ENCODE measurements around the gene LHFPL3.

The LHFPL3 gene

GRCh38 chr7:104900525-104901239, 572.3 kb downstream of the LHFPL3 start:
- Mint-ChIP-seq H3K27ac (peak overlapping the region in 2 of 3 experiments; percentile 19 to 75), H3K4me3 (no peak overlapping the region), H3K36me3 (ENCODE audit: low read depth) (peaks cover 11% of the 10 kb centered on the region), H3K27me3 (ENCODE audit: low read depth) (no peaks in the 10 kb centered on the region), H3K9me3 (no peaks in the 10 kb centered on the region), H3K4me1 (peaks cover 10% of the 10 kb centered on the region)
- no peak for TF ChIP-seq CTCF (IDR thresholded peaks at IDR 0.05; ENCODE audit: unreplicated experiment in 3 of 3)

- Mint-ChIP-seq H3K27ac (peak overlapping the region in 1 of 3 experiments; percentile 75), H3K27me3 (ENCODE audit: low read depth) (no peaks in the 10 kb centered on the region), H3K36me3 (ENCODE audit: low read depth) (peaks cover 11% of the 10 kb centered on the region), H3K9me3 (no peaks in the 10 kb centered on the region), H3K4me1 (peaks cover 10% of the 10 kb centered on the region), H3K4me3 (no peak overlapping the region)
- TF ChIP-seq CTCF (IDR thresholded peaks at IDR 0.05; ENCODE audit: unreplicated experiment in 3 of 3): no peak
Measured at GRCh38 chr7:104901240-104901619, 572.8 kb downstream of the LHFPL3 start.

GRCh38 chr7:104902183-104902582, 573.8 kb downstream of the LHFPL3 start:
- H3K36me3 Mint-ChIP-seq (ENCODE audit: low read depth): peaks cover 11% of the 10 kb centered on the region

GRCh38 chr7:104903044-104903443, 574.6 kb downstream of the LHFPL3 start:
- TF ChIP-seq CTCF (IDR thresholded peaks at IDR 0.05; ENCODE audit: unreplicated experiment in 3 of 3): no peak
- Mint-ChIP-seq H3K27me3 (ENCODE audit: low read depth) (no peaks in the 10 kb centered on the region), H3K36me3 (ENCODE audit: low read depth) (peaks cover 11% of the 10 kb centered on the region), H3K4me1 (peaks cover 5% of the 10 kb centered on the region), H3K4me3 (no peak overlapping the region), H3K9me3 (no peaks in the 10 kb centered on the region), H3K27ac (no peak overlapping the region)

More at GRCh38 chr7:104902183-104902582, 573.8 kb downstream of the LHFPL3 start:
- H3K27me3 Mint-ChIP-seq (ENCODE audit: low read depth): no peaks in the 10 kb centered on the region
- no peak overlapping the region for H3K4me3 Mint-ChIP-seq
- no peak for TF ChIP-seq CTCF (IDR thresholded peaks at IDR 0.05; ENCODE audit: unreplicated experiment in 3 of 3)
- peak overlapping the region in 1 of 3 experiments; percentile 41 for H3K27ac Mint-ChIP-seq
- peaks cover 8% of the 10 kb centered on the region for H3K4me1 Mint-ChIP-seq
- H3K9me3 Mint-ChIP-seq: no peaks in the 10 kb centered on the region

GRCh38 chr7:104903846-104904245, 575.4 kb downstream of the LHFPL3 start:
- H3K4me1 Mint-ChIP-seq: peaks cover 5% of the 10 kb centered on the region
- H3K4me3 Mint-ChIP-seq: no peak overlapping the region
- H3K27ac Mint-ChIP-seq: no peak overlapping the region
- no peaks in the 10 kb centered on the region for H3K27me3 Mint-ChIP-seq (ENCODE audit: low read depth)
- H3K9me3 Mint-ChIP-seq: no peaks in the 10 kb centered on the region
- peaks cover 11% of the 10 kb centered on the region for H3K36me3 Mint-ChIP-seq (ENCODE audit: low read depth)
- no peak for TF ChIP-seq CTCF (IDR thresholded peaks at IDR 0.05; ENCODE audit: unreplicated experiment in 3 of 3)

GRCh38 chr7:104906032-104906431, 577.6 kb downstream of the LHFPL3 start:
- Mint-ChIP-seq H3K27ac (peak overlapping the region in 1 of 3 experiments; percentile 5), H3K9me3 (no peaks in the 10 kb centered on the region), H3K4me1 (peaks cover 4% of the 10 kb centered on the region), H3K27me3 (ENCODE audit: low read depth) (no peaks in the 10 kb centered on the region), H3K36me3 (ENCODE audit: low read depth) (peaks cover 13% of the 10 kb centered on the region), H3K4me3 (no peak overlapping the region)
- no peak for TF ChIP-seq CTCF (IDR thresholded peaks at IDR 0.05; ENCODE audit: unreplicated experiment in 3 of 3)
